GM12873 (cell line): ENCODE results near the gene TDRD10.

Experiments used
- CTCF ChIP-seq: IDR thresholded peaks from 2 replicates; pipeline ENCODE4 v1.5.1; 2012; ENCODE audit warnings: low read depth, mild to moderate bottlenecking, moderate library complexity, low read length, control low read depth; ENCODE audit not compliant: insufficient read depth; ENCODE audit errors: missing control alignments

Gene TDRD10

GRCh38 chr1:154520333-154520732 lies 18.3 kb downstream of the TDRD10 start:
- TF ChIP-seq CTCF, result no peak

- no peak for TF ChIP-seq CTCF
These were observed 19.7 kb downstream of the TDRD10 start for GRCh38 chr1:154521695-154522094.

- TF ChIP-seq CTCF, result no peak
These were observed 22.9 kb downstream of the TDRD10 start for GRCh38 chr1:154524881-154525280.

- no peak for TF ChIP-seq CTCF
These were observed 25.2 kb downstream of the TDRD10 start for GRCh38 chr1:154527192-154527591.

- TF ChIP-seq CTCF, result no peak
These were observed 27.3 kb downstream of the TDRD10 start for GRCh38 chr1:154529308-154529707.

GRCh38 chr1:154533952-154534844 lies 32.2 kb downstream of the TDRD10 start:
- peak; percentile 41 for TF ChIP-seq CTCF

GRCh38 chr1:154536570-154536969 lies 34.6 kb downstream of the TDRD10 start:
- TF ChIP-seq CTCF, result no peak
